ENCODE data around the gene CHRND. TPM values are rescaled to one million over a fixed set of nuclear protein-coding genes. Genes with fewer than 3 reads are reported as not detected.

Gene CHRND
- total and polyA plus RNA-seq, 2 of the 8 experiments (the other 6 are each of a cell fraction or from before 2014, with no cell fraction given): 0.24 TPM; not detected in 1

- TF ChIP-seq BCL11A (IDR thresholded peaks at IDR 0.05; ENCODE audit: low read depth in 2 of 2, low read length in 2 of 2) (no peak), SAP30 (IDR thresholded peaks at IDR 0.05; ENCODE audit: insufficient read depth, insufficient replicate concordance, low read length) (no peak), PHF8 (conservative IDR thresholded peaks at IDR 0.05; ENCODE audit: low read depth, low read length) (no peak), SIX5 (IDR thresholded peaks at IDR 0.05; ENCODE audit: low read depth, low read length) (no peak), CEBPB (IDR thresholded peaks at IDR 0.05; ENCODE audit: low read depth, low read length) (no peak), SIN3A (conservative IDR thresholded peaks at IDR 0.05 in 1 of 2, IDR thresholded peaks at IDR 0.05 in 1 of 2; ENCODE audit: low read depth in 1 of 2, low read length in 2 of 2) (no peak)
Measured at GRCh38 chr2:232542715-232543467, 16.9 kb downstream of the CHRND start (continued).
